Fibroblast of upper back skin (primary cell): ENCODE results near the gene NRG3.

Source experiments
- DNase-seq: peaks from one replicate; pipeline ENCODE4 v3.0.0-alpha.2; 2013

NRG3 gene

DNA sequence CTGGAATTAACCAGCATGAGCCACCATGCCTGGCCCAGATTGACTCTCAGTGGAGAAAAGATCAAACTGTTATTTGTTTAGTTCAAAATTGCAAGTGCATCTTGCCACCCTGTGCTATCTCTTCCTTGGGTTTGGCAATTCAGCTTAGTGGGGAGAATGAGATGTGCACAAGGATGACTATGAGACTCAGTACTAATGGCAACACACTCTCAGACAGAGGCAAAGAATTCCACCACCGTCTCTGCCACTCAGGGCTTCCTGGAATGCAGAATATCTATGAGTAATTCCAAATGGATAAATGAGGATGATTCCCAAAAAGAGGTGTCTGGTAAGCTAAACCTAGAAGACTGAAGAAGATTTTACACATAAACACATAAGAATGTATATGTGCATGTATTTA lies 525.8 kb downstream of the NRG3 start:
- peak; percentile 8 for DNase-seq

DNA sequence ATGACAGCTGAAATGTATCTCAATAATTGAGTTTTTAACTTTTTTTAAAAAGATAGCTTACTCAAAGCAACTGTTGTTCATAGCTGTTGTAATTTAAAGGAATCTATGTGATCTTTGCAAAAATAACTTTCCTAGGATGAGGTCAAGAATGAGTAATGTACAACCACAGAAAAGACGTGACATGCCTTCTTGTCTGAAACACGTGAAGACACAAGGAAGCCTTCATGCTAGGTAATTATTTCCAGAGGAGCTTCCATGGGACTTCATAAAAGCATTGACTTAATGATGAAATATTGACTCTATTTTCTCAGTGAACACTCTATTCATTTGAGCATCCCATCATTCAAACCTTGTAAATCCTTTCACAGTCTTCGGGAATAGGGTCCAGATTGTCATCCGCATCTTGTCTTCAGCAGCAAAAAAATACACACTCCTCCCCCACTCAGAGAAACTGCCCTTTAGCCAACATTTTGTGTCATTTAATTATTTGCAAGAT lies 528.0 kb downstream of the NRG3 start:
- DNase-seq = peak; percentile 7

DNA sequence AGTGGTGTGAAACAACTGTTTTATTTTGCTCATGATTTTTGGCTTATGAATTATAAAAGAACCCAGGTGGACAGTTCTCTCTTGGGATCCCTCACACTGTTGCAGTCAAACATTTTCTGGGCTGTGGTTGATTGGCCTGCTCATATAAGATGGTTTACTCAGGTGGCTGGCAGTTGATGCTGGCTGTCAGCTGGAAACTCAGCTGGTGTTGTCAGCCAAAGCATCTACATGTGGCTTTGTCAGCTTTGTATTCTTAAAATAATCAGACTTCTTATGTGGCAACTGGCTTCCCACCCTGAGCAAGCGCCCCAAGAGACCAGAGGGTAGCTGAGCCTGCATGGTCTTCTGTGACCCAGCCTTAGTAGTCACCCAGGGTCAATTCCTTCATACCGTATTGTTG lies 534.7 kb downstream of the NRG3 start:
- no peak for DNase-seq

DNA sequence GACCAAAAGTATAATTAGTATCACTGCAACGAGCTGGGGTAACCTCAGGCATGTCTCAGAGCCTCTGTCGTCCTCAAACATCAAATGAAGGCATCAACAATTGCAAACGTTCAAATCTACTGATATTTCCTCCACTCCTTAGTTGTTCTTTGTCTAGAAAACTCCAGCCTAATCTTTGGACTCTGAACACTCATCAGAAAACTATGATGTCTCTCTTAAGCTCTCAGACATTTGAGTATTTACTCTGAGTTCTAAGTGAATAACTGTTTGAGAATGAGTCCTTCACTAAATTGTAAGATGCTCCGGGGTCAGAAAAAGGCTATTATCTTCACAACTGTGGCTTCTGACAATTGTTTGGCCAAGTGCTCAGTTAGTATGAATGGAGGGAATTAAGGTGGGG lies 536.4 kb downstream of the NRG3 start:
- no peak for DNase-seq

DNA sequence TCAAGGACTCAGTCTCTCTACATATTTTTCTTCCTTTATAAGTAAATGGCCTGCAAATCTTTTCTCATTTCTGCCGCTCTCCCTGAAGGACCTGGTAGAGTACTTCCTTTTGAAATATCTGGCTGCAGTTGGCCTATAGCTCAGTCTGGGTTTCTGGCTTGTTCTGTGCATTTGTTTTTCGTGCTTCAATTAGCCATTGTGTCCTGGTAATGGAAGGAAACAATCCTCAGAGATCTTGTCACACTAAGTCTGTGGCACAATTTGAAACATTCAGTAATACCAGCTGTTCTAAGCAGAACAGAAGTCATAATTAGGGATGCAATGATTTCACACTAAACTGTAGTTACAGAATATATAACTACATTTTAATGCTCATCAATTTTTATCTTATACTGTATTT lies 545.0 kb downstream of the NRG3 start:
- no peak for DNase-seq

DNA sequence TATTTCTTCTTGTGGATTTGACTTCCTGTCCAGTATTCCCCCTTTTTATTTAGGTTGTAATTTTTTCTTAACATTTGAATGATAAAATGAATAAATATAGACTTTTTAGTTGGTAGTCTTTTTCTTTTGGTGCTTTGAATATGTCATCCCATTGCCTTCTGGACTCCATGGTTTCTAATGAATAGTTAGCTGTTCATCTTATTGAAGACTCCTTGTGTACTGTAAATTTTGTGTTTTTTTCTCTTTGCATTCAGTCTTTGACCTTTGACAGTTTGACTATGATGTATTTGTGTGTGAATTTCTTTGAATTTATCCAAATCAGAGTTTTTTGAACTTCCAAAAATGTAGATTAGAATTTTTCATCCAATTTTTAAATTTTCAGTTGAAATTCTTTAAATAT lies 554.3 kb downstream of the NRG3 start:
- DNase-seq = no peak

DNA sequence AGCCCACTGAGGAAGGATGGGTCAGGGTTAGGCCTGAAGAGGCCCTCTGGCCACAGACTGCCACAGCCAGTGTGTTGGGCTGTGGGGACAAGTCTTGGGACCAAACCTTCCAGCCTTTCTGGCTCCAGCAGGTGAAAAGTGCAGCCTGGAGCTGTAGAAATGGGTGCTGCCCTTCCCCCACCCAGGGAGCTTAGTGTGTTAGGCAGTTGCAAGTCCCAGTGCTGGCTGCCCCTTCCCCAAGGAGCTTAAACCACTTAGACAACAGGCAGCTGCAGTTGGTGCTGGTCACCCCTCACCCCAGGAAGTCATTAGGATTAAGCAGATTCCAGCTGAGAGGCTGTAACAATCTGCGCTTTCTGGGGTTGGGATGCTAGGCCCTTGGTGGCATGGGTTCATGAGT lies 563.3 kb downstream of the NRG3 start:
- no peak for DNase-seq

DNA sequence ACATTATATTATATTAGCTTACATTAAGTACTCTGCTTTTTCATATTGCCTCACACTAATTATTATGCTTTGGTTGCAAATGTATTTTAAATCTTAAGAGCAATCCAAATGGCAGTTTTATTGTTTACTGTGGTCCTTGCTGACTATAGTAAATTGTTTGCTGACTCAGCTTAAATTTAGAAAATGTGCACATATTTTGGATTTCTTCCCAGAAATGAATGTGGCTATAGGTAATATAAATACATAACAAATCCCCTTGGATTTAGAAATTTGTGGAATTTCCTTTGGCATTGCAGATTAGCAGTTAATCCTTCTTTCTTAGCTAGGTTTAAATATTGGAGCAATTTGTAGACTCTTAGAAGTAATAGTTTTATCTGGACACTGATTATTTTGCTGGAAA lies 565.8 kb downstream of the NRG3 start:
- no peak for DNase-seq

DNA sequence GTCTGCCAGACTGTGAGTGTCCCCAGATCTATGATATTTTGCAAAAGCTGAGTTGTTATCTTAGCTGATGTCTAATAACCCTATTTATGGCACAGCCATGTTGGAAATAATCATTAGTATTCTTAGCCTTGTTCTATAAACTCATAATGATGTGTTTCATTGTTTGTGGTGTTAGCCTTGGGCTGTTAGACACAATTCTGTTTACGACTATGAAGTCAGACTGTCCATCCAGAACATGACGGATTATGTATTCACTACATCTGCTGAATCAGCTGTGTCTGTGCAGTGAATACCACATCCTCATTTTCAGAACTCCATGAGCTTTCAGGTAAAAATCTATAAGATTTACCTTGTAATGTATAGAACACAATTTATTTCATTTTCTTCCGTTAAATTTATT lies 577.1 kb downstream of the NRG3 start:
- no peak for DNase-seq

DNA sequence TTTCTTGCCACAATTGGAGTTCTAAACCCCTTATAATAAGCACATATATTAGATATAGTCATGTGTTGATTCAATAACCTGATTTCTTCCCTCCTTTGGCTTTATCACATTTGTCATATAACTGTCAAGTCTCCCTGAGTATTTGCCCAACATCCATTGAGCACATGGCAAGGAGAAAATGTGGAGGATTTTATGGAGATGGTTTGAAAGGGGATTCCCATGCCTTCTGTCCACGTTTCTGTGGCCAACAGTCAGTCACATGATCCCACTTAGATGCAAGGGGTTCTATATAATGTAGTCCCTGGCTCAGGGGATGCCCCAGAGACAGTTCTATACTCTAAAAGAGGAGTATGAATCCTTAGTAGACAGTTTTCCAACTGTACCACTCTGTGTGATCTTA lies 577.7 kb downstream of the NRG3 start:
- DNase-seq = no peak

DNA sequence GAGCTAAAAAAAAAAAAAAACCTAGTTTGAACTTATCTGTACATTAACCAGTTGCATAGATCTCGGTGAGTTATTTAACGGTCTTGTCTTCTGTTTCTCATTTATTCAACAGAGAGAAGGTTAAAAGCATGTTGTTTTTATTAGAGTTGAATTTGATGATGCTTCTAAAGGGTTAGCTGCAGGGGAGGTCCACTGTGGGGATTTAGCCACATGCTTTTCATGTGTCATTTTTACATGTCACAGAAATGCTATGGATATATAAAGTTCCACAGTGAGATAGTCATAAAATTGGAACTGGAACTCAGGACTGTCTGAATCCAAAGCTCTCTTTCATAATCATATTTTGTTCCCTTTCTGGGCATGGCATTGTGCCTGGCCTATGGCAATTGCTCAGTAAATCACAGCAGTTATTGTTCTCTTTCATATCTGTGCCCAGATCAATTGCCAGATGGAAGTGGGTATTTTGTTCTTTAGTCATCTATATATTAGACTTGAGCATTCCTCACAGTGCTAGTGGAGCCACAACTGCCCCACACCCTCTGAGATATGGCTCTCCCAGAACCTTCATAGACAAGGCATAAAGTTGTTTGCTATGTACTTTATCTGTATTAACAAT lies 578.8 kb downstream of the NRG3 start:
- no peak for DNase-seq

DNA sequence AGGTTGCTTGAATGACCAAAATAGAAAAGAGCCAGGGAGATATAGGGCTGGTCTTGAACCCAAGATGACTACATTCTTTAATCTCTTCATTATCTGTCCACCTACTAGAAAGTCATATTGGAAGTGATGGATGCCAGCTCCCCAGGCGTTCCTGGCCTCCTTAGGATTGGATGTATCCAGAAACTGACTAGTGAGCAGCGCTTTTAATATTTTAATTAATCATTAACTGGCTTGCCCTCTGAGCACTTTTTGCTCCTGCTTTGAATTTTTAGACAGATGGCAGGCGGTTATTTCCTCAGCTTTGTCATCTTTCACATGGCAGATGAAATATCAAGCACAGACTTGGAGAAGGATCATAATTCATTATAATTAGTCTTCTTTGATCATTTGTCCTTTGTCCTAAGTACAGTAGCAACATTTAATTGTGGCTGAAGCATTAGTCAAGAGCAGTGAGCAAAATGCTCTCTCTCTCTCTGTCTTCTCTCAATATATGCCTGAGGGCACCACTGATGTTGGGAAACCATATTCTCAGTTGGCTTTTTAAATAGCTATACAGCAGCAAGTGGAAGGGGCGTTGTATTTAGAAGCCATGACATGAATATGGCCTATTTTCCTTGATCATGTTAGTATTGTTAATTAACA lies 588.0 kb downstream of the NRG3 start:
- DNase-seq = no peak

DNA sequence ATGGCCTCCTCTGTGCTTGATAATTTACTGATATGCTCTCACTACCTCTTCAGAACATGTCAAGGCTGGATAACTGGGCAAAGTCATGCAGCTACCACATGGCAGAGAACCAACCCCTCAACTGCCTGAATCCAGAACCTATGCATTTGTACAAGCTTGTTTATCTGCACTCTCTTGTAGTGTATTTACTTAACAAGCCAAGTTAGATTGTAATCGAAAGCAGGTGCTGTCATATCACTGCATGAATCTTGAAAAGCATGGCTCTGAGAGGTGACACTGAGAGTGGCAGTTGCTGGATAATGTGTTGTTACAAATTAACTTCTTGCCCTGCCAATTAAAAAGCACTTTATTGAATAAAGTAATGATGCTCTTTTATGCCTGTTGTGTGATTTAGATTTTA lies 588.6 kb downstream of the NRG3 start:
- no peak for DNase-seq

DNA sequence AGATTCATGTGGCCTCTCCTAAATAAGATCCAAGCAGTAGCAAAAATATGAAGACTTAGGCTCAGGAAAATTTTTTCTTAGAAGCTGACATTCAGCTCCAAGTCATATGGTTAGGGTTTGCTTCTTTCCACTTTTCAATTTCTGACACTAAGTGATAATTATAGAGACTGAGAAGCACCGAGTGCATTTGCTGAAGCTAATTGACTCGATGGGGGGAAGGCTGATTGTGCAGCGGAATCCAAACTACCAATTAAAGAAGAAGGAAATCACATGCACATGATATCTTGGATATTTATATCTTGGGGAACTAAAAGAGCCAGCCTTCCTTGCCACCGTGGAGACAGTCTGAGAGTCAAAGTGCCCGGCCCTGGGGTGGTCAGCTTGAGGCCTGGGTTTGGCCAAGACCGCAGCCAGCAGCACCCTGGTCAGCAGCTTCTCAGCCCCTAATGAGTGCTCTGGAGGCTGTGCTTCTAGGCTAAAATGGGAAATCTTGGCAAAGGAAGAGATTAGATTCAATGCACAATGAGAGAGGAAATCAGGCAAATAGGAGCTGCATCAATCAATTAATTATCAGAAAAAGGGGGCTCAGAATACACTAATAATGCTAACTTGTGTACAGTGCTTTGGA lies 589.3 kb downstream of the NRG3 start:
- no peak for DNase-seq

DNA sequence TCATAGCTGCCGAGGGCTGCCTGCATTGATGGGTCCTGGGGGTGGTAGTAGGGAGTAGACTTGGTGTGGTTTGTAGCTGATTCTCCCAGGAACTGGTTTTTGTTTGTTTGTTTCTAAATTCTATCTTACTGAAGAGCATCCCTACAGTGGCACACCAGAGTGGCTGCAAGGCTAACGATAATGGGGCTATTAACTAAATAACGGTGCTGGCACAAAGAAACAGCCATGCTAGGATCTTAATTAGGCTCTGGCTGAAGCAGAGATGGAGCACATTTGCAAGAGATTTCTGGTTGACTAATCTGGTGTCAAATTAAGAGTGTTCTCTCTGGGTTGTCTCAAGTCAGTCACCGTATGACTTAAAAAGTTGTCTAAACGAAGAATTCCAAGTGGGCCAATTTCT lies 590.0 kb downstream of the NRG3 start:
- no peak for DNase-seq

DNA sequence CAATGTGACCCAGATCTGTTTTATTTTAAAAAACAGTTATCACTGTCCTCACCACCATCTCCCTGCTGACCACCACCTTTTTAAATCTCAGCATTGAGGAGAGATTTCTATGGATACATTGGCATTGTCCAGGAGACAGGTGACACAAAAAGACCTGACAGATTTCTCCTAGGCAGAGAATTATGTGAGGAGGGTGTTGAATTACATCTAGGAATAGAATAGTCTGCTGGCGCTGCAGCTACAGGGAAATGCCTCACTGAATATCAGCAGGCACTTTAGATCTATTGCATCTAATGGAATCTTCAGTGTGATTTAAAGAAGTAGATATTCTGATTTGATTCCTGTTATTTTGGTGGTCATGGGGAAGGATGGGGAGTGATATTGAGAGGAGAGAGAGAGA lies 593.5 kb downstream of the NRG3 start:
- DNase-seq = no peak

DNA sequence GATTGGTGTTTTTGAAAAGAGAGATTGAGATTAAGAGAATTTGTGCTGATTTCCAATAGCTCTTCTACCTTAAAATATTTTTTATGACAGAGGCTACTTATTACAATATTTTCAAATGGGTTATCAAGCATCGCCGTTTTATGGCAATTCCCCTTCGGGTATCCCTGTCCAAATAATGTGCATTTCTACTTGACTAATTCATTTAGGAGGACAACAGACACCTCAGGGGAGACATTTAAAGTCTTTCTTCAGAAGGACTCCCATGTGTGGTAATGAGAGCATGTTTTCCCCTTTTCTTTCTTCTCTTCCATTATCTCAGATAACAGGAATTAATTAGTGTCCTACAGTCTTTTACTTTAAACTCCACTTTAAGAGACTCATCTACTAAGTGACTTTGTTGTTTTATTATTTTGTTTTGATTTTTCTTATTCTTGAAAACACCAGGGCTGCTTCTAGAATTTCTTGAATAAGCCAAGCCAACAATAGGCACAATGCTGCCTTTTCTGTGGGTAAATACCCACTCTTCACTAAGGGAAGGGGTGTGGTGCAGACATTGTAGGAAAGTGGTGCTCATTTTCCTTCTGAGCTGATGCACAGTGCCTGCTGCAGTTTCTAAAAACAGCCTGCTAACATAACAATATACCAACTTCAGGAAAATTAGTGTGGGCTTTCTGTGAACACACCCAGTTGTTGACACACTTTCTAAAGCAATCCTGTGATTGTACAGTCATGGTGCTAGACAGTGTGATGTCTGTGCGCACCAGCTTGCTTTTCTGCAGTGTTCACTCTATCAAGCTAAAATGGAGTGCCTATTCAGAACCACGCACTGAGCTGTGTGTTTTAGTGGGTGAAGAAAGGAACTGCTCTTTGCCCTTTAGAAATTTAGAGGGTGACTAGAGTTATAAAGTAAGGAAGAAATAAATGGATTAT lies 597.7 kb downstream of the NRG3 start:
- DNase-seq = no peak

DNA sequence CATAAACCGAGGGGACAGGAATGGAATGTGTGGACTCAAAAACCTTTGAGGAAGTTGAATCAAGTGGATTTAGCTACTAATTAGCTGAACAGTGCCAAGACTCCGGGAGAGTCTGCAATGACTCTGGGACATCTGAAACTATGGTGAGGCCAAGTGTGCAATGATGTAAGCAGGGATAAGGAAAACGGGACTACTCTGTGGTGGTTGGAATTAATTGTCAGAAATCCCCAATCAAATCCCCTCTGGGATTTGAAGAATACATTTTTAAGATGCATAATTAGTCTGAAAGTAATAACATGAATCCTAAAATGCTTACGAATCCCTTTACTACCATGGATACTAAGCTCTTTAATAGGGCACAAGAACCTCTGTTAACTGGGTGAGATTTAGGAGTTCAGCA lies 602.8 kb downstream of the NRG3 start:
- no peak for DNase-seq

DNA sequence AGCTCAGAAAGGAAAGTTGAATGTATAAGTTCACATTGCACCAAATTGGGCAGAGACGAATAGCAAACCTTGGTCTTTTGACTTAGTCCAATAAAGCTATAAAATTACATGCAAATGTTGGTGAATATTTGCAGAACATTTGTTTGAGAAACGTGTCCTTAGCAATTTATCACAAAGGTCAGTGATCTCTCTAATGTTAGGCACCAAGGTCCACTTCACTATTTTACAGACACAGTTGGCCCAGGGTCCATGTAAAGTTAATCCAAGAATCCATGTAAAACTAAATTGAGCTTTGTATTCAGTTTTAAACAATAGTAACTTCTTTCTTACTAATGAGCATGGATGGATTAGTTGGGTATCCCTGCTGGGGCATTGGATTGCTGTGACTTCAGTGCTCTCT lies 617.7 kb downstream of the NRG3 start:
- no peak for DNase-seq

DNA sequence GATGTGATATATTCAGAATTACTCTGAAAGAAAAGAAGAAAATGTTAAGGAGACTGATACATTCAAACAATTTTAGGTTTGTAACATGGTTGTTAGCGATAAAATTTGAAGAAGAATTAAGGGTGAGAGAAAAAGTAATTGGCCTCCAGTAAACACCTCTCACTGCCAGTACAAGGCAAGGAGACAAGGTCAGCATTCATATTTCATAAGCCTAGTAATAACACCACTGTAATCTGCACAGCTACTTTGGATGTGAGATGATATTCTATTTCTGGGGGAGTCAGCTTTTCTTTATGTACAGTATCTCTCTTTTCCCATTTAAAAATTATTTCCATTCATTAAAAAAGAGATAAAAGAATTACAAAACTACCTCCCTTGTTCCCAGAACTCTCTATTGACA lies 621.1 kb downstream of the NRG3 start:
- no peak for DNase-seq

DNA sequence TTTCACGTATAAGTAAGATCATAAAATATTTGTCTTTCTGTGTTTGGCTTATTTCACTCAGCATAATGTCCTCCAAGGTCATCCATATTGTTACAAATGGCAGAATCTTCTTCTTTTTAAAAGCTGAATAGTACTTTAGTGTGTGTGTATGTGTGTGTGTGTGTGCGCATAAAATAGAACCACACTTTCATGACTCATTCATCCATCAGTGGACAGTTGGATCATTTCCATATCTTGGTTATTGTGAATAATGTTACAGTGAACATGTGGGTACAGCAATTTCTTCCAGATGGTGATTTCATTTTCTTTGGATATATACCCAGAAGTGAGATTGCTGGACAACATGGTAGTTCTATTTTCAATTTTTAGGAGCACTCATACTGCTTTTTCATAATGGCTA lies 622.4 kb downstream of the NRG3 start:
- DNase-seq = peak; percentile 29

DNA sequence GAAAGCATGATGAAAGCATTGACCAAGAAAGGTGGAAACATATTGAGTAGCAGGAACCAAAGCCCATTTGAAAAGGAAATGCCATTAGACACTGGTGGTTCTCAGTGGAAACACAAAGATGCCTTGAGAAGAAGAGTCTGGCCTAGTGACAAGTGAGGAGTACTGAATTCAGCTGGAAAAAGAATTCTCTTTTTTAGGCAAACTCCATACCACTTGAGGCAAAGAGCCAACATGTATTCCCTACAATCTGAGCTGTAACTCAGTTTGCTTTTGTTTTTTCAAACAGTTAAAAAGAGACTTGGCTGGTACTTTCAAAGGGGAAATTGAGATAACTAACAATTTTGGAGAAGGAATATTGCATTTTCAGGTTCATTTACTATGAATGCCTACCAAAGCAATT lies 624.0 kb downstream of the NRG3 start:
- DNase-seq = no peak

DNA sequence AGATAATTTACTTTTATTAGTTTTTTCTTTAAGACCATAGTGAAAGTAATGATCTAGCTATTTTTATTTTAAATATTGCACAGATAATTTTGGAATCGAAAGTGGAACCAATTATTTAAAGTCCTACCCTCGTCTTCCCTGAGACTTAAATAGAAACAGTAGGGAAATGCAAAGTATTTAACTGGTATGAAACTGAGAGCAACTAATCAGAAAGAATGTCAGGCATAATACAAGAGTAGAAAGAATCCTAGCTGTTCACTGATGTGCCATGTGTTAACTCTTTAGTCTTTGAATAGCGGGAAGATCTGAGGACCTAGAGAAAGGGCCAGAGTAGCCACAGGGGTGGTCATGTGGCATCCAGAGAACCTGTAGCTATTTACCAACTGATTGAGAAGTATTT lies 630.0 kb downstream of the NRG3 start:
- DNase-seq = no peak
